ENCODE measurements around the gene RAP1GAP2. TPM values are rescaled to one million over a fixed set of nuclear protein-coding genes. Genes with fewer than 3 reads are reported as not detected.

Gene RAP1GAP2
- total RNA-seq, 4 donors from 2014 or later = 10.8 to 18.3 (median 12.6) TPM

GRCh38 chr17:3009411-3009920 lies 213.2 kb downstream of the RAP1GAP2 start:
- TF ChIP-seq POLR2AphosphoS5 (IDR thresholded peaks at IDR 0.05) = no peak
- no peak for TF ChIP-seq EP300 (IDR thresholded peaks at IDR 0.05)
- no peak for TF ChIP-seq POLR2A (IDR thresholded peaks at IDR 0.05)
- no peak for TF ChIP-seq CTCF (IDR thresholded peaks at IDR 0.05)
- H3K9me3 ChIP-seq = no peaks in the 10 kb centered on the region
- no peak overlapping the region for H3K4me3 ChIP-seq
- DNase-seq (ENCODE audit: low spot score in 2 of 2) = no peak
- H3K36me3 ChIP-seq = peaks cover 5% of the 10 kb centered on the region
- peaks cover 9% of the 10 kb centered on the region for H3K4me1 ChIP-seq
- 84% methylated on average over 14 of the region's 14 CpGs for WGBS
- no peak overlapping the region for H3K27ac ChIP-seq
- no peaks in the 10 kb centered on the region for H3K27me3 ChIP-seq

GRCh38 chr17:3011891-3012290 lies 215.7 kb downstream of the RAP1GAP2 start:
- no peak for TF ChIP-seq POLR2AphosphoS5 (IDR thresholded peaks at IDR 0.05)
- no peak for TF ChIP-seq CTCF (IDR thresholded peaks at IDR 0.05)
- TF ChIP-seq POLR2A (IDR thresholded peaks at IDR 0.05) = no peak
- TF ChIP-seq EP300 (IDR thresholded peaks at IDR 0.05) = no peak
- DNase-seq (ENCODE audit: low spot score in 2 of 2) = no peak
- 92% methylated on average over 4 of the region's 7 CpGs for WGBS
- Histone ChIP-seq H3K36me3 (peaks cover 5% of the 10 kb centered on the region), H3K4me1 (no peaks in the 10 kb centered on the region), H3K27me3 (no peaks in the 10 kb centered on the region), H3K4me3 (no peak overlapping the region), H3K27ac (no peak overlapping the region), H3K9me3 (no peaks in the 10 kb centered on the region)

GRCh38 chr17:3012926-3013581 lies 216.8 kb downstream of the RAP1GAP2 start:
- no peak for TF ChIP-seq POLR2A (IDR thresholded peaks at IDR 0.05)
- TF ChIP-seq CTCF (IDR thresholded peaks at IDR 0.05) = peak; percentile 71 to 72
- TF ChIP-seq EP300 (IDR thresholded peaks at IDR 0.05) = no peak
- Histone ChIP-seq H3K27ac (no peak overlapping the region), H3K4me3 (no peak overlapping the region), H3K4me1 (no peaks in the 10 kb centered on the region), H3K9me3 (no peaks in the 10 kb centered on the region), H3K27me3 (no peaks in the 10 kb centered on the region), H3K36me3 (peaks cover 12% of the 10 kb centered on the region)
- DNase-seq (ENCODE audit: low spot score in 2 of 2) = no peak
- 54% methylated on average over 18 of the region's 21 CpGs for WGBS

- no peaks in the 10 kb centered on the region for H3K4me1 ChIP-seq
- no peak overlapping the region for H3K27ac ChIP-seq
- WGBS = 92% methylated on average over 7 of the region's 7 CpGs
- TF ChIP-seq POLR2AphosphoS5 (IDR thresholded peaks at IDR 0.05) = no peak
- TF ChIP-seq POLR2A (IDR thresholded peaks at IDR 0.05) = no peak
- TF ChIP-seq EP300 (IDR thresholded peaks at IDR 0.05) = no peak
- TF ChIP-seq CTCF (IDR thresholded peaks at IDR 0.05) = no peak
- no peak overlapping the region for H3K4me3 ChIP-seq
- peaks cover 13% of the 10 kb centered on the region for H3K36me3 ChIP-seq
- DNase-seq (ENCODE audit: low spot score in 2 of 2) = no peak
- no peaks in the 10 kb centered on the region for H3K27me3 ChIP-seq
- no peaks in the 10 kb centered on the region for H3K9me3 ChIP-seq
Observed at GRCh38 chr17:3015890-3016289, 219.7 kb downstream of the RAP1GAP2 start.

- peaks cover 22% of the 10 kb centered on the region for H3K36me3 ChIP-seq
- no peaks in the 10 kb centered on the region for H3K27me3 ChIP-seq
- no peak for DNase-seq (ENCODE audit: low spot score in 2 of 2)
- no peak overlapping the region for H3K27ac ChIP-seq
- H3K4me1 ChIP-seq = no peaks in the 10 kb centered on the region
- 90% methylated on average over 11 of the region's 15 CpGs for WGBS
- no peaks in the 10 kb centered on the region for H3K9me3 ChIP-seq
- TF ChIP-seq CTCF (IDR thresholded peaks at IDR 0.05) (no peak), POLR2A (IDR thresholded peaks at IDR 0.05) (no peak), EP300 (IDR thresholded peaks at IDR 0.05) (no peak), POLR2AphosphoS5 (IDR thresholded peaks at IDR 0.05) (no peak)
- no peak overlapping the region for H3K4me3 ChIP-seq
Observed at GRCh38 chr17:3017936-3018335, 221.7 kb downstream of the RAP1GAP2 start.
